Left ventricle myocardium superior (tissue), 1 donor: Measurements from ENCODE around the gene CSF2RB. TPM values are rescaled to one million over a fixed set of nuclear protein-coding genes. Genes with fewer than 3 reads are reported as not detected.

ENCODE experiments used
- ATAC-seq: fragments of 200-7000 bp; cut with Tn5 transposase; one replicate; pipeline ENCODE4 v1.9.1; 2020; ENCODE audit warnings: mild to moderate bottlenecking, moderate library complexity
- DNase-seq: peaks from one replicate; pipeline ENCODE4 v3.0.0-alpha.2; 2020
- intact Hi-C: fragments of 100-400 bp; cut with micrococcal nuclease; formaldehyde crosslinking; loops from one replicate; pipeline ENCODE4 v1.11.0; 2022
- total RNA-seq: library from RNA; stranded (reverse); fragmentation: NEBNext Ultra II Directional; extraction: Animal tissue kit (Norgen Biotek cat#: 25700); gene quantifications from one replicate; pipeline ENCODE4 v1.2.1, GENCODE V29; 2021
- donor health status: DM: no; HTN: yes; CAD: no; lungs with severe emphysema.

Gene CSF2RB
- total RNA-seq, 1 donor from 2014 or later = 3.2 TPM

DNA sequence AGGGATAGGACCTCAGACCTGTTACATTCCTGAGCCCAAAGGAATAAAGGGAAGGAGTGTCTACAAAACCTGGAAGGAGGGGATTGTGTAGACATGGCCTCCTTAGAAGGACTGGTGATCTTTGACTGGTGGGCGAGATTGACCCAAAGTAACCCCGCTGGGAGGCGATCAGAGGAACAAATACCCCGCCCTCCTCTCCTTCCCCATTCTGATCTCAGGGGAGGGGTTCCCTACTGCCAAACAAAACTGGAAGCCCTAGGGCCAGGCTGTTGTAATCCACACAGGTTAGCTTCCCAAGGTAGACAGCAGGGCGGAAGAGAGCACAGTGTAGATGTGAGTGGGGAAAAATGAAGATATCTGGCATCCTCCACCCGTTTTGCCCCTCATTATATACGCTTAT lies 28.0 kb upstream of the CSF2RB start:
- intact Hi-C loops = no loop called here
- no peak for ATAC-seq
- no peak for DNase-seq

DNA sequence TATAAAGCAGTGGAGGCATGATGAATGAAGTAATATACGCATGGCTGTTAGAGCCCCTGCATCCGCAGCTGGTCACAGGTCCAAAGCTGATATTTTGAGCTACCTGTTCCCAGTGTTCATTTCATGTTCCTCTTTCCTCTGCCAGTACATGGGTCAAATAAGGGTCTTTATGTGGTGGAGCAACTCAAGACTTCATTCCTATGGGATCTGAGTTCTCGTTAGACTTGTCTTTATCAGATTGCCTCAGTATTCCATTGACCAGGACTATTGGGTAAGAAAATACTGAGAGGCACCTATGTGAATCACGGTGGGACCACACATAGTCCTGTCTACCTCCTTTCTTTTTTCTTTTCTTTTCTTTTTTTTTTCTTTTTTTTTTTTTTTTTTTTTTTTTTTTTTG lies 27.4 kb upstream of the CSF2RB start:
- intact Hi-C loops = no loop called here
- ATAC-seq = no peak

DNA sequence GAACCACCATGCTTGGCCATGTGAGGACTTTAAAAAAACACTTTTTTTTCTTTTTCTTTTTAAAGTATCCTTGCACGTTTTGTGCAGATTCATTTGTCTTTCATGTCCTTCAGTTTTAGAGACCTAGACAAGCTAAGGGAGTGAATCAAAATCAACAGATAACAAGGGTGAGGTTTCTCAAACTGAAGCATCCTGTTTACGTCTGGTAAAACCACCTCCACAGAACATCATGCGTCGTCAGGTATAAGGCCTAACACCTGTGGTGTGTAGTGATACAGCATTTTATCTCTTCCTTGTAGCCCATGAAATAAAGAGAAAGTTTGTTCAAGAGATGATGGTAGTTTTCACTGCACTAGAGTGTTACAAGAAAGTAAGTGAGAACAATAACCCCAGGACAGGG lies 26.3 kb upstream of the CSF2RB start:
- DNase-seq (no peak), ATAC-seq (no peak)
- intact Hi-C loops = no loop called here

More for the DNA sequence above, 27.4 kb upstream of the CSF2RB start:
- DNase-seq = no peak

DNA sequence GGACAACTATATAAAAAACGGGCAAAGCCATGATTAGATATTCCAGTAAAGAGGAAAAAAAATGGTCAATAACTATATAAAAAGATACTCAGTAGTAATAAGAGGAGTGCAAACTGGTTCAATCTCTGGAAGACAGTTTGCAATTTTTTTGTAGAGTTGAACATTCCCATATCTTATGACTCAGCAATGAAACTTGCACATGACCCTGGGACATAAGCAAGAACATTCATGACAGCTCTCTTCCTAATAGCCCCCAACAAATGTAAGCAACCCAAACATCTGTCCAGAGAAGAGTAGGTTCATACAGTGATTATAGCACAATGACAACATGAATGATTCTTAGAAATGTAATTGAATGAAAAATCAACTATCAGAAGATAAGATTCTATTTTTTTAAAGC lies 21.8 kb upstream of the CSF2RB start:
- intact Hi-C loops = no loop called here
- ATAC-seq = no peak
- no peak for DNase-seq

DNA sequence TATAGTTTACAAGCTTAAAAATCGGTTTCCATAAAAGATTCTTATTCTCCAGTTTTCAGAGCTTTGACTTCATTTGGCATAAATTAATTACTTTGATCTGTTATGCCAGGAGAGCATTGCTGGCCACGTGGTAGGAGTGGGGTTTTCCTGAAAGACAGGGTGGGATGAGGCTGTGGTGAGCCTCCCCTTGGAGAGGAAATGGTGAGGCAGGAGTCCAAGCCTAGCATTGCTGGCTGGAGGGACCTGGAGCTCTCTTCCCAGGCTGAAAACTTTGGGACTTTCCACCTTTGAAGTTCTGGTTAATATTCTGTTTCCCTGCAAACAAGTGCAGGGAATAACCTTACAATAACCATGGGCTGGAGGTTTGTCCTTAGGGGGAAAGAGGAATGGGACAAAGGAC lies 21.1 kb upstream of the CSF2RB start:
- DNase-seq = no peak
- intact Hi-C loops = no loop called here
- no peak for ATAC-seq

DNA sequence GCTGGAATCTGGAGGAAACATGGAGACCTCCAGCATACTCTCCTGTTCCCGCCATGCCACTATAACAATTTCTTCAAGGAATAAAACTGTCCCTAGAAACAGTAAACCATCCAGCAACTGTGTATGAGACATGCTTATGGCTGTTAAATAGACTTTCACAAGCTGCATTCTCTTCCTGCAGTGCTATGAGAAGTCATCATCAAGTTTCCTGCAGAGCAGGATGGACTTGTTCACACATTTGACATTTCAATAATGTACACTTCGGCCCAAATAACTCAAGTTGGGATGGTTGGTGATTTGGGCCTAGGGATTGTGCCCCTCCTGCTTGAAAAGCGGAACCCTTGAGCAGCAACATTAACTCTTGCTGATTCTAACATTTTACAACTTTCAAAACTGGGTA lies 20.2 kb upstream of the CSF2RB start:
- intact Hi-C loops = no loop called here
- ATAC-seq (no peak), DNase-seq (no peak)

DNA sequence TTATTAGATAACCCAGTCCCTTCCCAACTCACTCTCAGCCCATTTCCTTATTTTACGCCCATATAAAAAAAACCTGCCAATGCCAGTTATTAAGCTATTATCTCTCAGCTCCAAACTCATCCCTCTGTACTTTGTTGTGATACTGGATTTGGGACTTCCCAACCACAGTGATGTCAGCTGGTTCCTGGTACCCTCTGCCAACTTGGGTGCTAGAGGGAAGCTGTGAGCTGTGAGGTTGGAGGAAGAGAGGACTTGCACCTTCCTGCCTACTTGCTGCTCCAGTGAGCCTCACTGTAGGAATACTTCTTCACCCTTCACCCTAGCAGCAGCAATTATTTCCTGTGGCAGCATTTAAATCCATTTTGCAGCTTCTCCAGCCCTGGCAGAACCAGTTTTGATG lies 19.2 kb upstream of the CSF2RB start:
- intact Hi-C loops = no loop called here
- ATAC-seq = no peak
- no peak for DNase-seq

DNA sequence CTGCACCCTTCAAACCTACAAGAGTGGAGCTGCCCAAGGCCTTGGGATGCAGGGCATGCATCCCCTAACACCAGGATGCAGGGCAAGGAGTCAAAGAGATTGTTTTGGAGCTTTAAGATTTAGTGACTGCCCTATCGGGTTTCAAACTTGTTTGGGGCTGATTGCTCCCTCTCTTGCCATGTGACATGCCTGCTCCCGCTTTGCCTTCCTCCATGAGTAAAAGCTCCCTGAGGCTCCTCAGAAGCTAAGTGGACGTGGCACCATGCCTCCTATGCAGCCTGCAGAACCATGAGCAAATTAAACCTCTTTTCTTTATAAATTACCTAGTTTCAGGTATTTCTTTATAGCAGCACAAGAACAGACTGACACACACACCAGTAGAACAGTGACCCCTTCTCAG lies 15.8 kb upstream of the CSF2RB start:
- ATAC-seq (no peak), DNase-seq (no peak)
- intact Hi-C loops = no loop called here

DNA sequence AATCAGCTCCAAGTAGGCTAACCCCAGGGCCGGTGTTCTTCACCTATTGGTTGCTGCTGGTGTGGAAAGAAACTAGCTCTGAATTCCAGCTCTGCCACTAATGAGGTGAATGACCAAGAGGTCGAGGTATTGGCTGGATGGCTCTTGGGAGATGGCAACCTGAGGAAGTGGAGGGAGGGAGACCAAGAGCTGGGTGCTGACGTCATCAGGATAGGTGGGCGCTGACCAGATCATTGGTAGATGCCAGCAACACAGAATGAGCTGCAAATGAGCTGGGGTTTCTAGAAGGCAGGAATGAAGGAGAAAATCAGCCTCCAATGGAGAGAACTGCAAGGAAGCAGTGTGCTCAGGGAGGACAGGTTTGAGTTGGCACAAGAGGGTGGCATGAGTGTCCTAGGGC lies 14.7 kb upstream of the CSF2RB start:
- DNase-seq (no peak), ATAC-seq (no peak)
- intact Hi-C loops = no loop called here

DNA sequence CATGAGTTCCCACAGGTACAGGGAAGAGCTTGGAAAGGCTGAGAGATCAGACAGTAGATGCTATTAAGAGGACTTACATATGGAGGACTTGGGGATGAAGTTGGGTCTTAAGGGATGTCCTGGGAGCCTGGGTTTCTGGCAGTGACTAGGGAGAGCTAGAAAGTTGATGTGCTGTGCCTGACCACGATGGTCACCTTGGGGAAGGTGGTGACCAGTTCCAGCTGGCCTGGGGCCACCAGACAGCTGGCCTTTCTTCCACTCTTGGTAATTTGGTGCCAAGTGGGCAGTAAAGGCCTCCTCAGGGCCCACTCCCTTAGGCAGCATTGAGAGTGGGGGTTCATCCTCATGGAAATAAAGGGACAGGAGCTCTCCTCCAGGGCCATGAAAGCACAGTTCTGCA lies 13.9 kb upstream of the CSF2RB start:
- intact Hi-C loops = no loop called here
- no peak for ATAC-seq

DNA sequence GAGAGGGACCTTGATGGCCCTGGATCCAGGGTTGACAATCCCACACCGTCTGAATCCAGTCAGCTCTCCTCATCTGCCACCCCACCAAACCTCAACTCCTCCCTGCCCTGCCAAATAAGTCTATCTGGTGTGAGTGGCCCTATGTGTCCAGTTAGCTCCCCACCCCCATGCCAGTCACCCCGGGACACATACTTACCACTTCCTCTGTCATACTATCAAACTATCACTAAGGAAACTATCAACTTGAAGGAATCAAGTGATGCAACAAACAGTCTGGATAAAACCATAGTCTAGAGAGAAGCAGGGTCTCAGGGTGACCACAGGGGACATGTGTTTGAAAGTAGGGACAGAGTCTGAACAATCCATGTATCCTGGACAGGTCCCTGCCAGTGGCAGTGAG lies 13.2 kb upstream of the CSF2RB start:
- intact Hi-C loops = no loop called here
- ATAC-seq = no peak
- no peak for DNase-seq

More for the DNA sequence above, 13.9 kb upstream of the CSF2RB start:
- DNase-seq = no peak

DNA sequence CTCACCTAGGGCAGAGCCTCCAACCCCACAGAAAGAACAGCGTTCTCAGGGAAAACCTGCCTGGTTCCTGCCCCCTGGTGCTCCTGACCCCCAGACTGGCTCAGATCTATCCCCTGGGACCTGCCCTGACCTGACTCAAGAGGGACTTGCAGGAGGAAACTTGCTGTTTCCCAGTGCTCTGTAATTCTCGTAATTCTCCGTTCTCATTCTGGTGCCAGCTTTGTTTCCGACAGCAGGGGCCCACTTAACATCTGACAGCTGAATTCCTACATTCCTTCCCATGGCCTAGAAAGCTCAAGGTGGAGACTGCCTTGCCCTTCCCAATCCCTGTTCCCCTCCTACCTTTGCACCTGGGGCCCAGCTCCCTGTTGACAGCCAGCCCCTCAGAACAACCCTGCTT lies 12.5 kb upstream of the CSF2RB start:
- DNase-seq = no peak
- no peak for ATAC-seq
- intact Hi-C loops = no loop called here

DNA sequence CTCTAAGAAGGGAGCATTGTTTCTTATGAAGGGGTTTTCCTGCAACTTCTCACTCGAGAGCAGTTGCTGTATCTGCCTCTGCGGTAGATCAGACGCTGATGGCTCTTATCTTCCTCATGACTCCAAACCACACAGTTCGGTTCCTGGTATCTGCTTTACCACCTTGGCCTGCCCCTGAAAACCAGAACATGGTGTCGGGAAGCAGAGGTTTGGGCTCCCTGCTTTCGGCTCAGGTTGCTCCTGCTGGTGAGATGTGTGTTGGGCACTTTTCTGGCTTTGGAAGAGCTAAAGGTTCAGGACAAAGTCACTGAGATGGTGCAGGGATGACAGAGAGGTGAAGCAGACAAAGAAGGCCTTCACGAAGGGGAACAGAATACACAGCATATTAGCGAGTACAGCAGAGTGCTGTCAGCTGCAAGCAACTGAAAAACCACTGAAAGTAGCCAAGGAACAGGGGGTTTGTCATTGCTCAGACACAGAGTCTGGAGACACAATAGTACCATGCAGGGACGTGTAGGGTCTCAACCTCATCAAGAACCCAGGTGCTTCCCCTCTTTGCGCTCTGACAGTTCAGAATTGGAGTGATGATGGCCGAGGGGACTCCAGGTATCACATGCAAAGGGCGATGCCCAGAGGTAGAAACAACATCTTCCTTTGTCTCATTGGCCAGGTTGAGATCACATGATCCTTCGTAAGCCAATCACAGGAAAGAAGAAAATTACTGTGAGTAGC lies 11.9 kb upstream of the CSF2RB start:
- no peak for ATAC-seq
- DNase-seq = no peak
- intact Hi-C loops = no loop called here

DNA sequence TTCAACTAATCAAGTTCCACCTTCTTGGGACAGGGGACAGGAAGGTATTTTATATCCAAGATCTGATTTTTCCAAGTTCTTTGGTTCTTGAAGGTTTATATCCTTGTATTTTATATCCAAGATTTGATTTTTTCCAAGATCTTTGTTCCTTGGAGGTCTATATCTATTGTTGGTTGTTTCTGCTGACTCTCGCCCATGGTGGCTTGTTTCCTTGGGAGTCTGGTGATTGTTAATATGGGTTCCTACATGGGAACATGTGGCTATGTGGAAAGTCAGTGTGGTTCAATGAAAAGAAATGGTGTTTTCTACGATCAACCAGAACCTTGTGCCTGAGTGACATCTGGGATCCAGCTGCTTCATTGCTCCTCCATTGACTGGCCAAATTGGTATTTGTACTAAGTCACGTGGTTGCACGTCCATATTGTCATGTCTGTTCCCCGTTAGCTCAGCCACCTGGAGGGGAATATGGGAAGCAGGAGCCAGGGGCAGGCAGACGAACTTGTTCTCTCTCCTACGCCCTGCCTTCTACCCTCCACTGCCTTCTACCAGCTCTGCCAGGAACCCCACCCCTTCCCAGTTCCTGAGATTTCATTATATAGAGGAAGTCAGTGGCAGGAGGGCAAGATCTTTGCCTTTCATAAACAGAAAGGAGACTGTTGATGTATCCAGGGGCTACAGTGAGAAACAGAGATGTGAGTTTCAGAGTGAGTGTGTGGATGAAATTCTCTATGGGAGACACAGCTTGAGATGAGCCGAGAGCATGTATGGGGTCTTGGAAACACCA lies 11.1 kb upstream of the CSF2RB start:
- intact Hi-C loops = no loop called here
- peak; percentile 56 for ATAC-seq
- DNase-seq = no peak

DNA sequence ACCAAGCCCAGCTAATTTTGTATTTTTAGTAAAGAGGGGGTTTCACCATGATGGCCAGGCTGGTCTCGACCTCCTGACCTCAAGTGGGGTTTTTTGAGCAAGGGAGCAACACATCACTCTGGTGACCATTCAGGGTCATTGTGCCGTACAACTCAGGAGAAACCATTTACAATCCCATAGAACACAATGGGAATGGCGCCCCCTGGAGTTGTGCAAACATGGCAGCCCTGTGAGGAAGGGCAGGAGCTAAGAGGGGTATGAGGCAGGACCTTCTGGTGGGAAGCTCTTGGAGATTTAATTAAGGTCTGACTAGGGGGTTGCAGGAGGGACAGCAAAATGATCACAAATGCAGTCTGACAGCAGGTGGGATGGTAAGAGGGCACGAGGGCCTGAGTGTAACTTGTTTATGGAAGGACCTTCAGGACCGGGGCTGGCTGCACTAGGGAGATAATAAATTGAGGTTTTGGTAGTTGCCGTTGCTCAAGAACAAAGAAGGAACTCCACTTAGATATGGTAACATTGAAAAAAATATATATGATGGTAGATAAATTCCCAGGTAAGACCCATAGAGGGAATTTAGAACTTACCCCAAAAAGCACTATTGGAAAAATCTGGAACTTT lies 9.1 kb upstream of the CSF2RB start:
- intact Hi-C loops = no loop called here
- DNase-seq (no peak), ATAC-seq (no peak)

DNA sequence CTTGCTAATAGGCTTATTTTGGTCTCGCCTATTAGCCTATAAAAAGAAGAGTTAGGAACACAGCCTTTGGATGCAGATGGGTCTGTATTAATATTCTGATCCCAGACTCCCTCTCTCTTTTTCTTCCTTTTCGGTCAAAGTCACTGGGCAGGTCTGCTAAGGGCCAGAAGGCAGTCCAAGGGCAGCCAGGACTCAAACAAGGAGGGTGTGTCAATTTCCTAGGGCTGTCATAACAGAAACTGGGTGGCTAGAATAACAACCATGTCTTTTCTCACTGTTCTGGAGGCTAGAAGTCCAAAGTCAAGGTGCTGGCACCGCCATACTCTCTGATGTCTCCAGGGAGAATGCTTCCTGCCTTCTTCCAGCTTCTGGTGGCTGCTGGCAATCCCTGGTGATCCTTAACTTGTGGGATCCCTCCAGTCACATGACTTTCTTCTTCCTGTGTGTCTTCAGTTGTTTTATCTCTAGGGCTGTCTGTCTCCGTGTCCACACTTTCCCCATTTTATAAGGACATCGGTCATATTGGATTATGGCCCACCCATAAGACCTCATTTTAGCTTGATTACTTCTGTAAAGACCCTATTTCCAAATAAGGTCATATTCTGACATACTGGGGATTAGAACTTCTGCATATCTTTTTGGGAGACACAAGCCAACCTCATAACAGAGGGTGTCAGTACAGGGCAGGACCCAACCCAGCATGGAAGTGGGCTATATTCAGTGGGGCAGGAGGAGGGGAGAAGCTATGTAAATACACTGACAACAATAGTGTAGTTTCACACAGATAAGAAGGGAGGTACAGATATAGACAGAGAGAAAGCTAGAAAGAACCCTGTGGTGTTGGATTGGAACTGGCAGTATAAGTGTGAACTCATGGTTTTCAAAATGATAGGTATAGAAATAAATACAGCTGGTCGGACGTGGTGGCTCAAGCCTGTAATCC lies 5.9 kb upstream of the CSF2RB start:
- DNase-seq = no peak
- no peak for ATAC-seq
- intact Hi-C loops = no loop called here

DNA sequence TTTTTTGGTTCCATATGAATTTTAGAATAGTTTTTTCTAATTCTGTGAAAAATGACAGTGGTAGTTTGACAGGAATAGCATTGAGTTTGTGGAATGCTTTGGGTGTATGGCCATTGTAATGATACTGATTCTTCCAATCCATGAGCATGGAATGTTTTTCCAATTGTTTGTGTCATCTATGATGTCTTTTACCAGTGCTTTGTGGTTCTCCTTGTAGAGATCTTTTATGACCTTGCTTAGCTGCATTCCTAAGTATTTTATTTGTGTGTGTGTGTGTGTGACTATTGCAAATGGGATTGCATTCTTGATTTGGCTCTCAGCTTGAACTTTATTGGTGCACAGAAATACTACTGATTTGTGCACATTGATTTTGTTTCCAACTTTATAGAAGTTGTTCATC lies 3.0 kb upstream of the CSF2RB start:
- no peak for ATAC-seq
- intact Hi-C loops = no loop called here
- no peak for DNase-seq

DNA sequence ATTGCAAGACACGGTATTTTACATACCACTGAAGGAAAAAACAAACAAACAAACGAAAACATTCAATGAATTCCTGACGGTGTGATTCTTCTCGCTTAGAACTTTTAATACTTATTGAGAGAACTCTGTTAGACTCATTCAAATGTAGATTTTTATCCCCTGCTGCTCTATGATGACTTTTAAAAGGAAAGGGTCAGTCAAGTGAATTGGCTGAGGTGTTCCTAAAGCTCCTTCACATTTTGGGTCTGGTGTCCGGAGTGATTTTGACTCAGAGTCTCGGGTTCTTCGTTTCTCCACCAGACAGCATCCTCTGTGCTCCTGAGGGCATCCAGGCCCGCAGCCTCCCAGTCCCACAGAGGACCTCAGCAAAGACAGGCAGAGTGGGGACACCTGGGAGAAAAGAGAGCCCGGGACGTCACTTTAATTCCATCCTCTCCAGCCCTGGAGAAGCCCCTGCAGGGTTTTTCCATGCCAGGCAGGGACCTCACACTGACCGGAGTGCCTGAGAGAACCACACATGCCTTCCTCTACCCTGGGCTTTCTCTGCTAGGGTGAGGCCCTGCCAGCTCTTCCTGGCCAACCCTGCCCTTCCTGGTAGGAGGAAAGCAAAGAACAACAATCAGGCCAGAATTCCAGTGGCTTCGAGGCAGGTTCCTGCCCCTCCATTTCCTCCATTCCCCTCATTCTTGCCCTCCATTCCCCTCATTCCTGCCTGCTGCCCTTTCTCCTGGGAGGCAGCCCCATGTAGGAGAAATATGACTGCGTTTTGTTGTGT lies 1.4 kb upstream of the CSF2RB start:
- DNase-seq (no peak), ATAC-seq (no peak)
- intact Hi-C loops = no loop called here
